ENCODE data around the gene SLX1B.
"Not testable (repeated sequence)": the region's sequence is repeated elsewhere in the genome, so short reads cannot be mapped to it uniquely, and the experiment has no call there.

DNA sequence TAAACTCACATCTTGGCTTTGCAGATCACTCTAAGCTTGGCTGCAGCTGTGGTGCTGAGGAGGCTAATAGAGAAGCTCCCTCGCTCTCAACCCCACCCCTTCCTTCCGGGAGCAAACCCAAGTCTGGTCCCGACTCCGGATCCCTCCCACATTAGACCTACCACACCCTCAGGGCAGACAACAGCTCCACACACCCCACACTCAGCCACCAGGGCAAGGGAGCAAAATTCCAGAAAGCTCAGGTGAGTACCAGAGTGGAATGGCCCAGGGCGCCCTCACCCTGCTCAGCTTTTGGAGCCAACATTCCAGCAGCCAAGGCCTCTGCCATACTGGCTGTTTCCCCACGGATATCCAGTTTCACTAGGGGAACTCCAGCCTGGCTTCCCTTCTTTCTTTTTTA, 15.3 kb downstream of the SLX1B start:
- TF ChIP-seq, protein P1, sequence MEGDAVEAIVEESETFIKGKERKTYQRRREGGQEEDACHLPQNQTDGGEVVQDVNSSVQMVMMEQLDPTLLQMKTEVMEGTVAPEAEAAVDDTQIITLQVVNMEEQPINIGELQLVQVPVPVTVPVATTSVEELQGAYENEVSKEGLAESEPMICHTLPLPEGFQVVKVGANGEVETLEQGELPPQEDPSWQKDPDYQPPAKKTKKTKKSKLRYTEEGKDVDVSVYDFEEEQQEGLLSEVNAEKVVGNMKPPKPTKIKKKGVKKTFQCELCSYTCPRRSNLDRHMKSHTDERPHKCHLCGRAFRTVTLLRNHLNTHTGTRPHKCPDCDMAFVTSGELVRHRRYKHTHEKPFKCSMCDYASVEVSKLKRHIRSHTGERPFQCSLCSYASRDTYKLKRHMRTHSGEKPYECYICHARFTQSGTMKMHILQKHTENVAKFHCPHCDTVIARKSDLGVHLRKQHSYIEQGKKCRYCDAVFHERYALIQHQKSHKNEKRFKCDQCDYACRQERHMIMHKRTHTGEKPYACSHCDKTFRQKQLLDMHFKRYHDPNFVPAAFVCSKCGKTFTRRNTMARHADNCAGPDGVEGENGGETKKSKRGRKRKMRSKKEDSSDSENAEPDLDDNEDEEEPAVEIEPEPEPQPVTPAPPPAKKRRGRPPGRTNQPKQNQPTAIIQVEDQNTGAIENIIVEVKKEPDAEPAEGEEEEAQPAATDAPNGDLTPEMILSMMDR (IDR thresholded peaks at IDR 0.05), result not testable (repeated sequence)
- TF ChIP-seq POLR2A (IDR thresholded peaks at IDR 0.05), result not testable (repeated sequence)
- peak in 1 of 3 donors; percentile 23 for TF ChIP-seq POLR2AphosphoS5 (IDR thresholded peaks at IDR 0.05)

Measured in breast epithelium (tissue), 3 donors.